ENCODE data around the gene SUSD4. TPM values are rescaled to one million over a fixed set of nuclear protein-coding genes. Genes with fewer than 3 reads are reported as not detected.

The SUSD4 gene
- total RNA-seq, 1 donor from 2014 or later, result 3.5 TPM

DNA sequence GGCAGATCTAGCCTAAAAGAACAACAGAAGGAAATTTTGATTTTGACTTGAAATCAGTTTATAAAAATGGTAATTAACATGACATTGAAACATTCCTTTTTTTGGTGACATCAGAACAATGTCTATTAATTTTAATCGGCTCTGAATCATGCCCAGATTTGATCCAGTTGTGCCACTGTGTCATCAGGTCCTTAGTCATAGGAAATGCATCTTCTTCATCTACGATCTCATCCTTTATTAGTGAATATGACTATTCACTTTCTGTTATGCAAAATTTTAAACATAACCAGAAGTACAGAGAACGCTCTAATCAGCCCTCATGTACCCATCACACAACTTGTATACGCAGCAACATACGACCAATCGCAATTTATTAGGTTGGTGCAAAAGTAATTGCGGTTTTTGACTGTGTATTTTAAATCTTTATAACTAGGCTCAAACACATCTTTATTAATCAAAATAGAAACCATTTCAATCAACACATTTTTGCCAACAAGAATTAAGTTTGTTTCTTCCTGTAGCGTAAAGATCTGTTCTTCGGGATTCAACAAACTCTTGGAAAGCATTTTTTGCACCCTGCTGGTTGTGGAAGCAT, 180.6 kb downstream of the SUSD4 start:
- Mint-ChIP-seq H3K9me3 (no peaks in the 10 kb centered on the region), H3K27ac (no peak overlapping the region), H3K4me1 (peaks cover 14% of the 10 kb centered on the region), H3K36me3 (no peaks in the 10 kb centered on the region), H3K4me3 (no peak overlapping the region), H3K27me3 (ENCODE audit: insufficient read depth, low read depth) (peaks cover 4% of the 10 kb centered on the region)
- Histone ChIP-seq H3K79me2 (ENCODE audit: low read depth) (no peaks in the 10 kb centered on the region), H3K4me2 (no peak overlapping the region), H3K4me3 (no peak overlapping the region), H3K36me3 (no peaks in the 10 kb centered on the region), H4K20me1 (ENCODE audit: low read depth) (no peaks in the 10 kb centered on the region), H3K9me3 (ENCODE audit: low read depth) (no peaks in the 10 kb centered on the region), H3K9ac (no peak overlapping the region), H3F3A (ENCODE audit: low read depth) (no peaks in the 10 kb centered on the region), H2AFZ (replicated peaks) (no peak overlapping the region), H3K4me1 (peaks cover 16% of the 10 kb centered on the region), H3K27ac (no peak overlapping the region), H3K27me3 (no peaks in the 10 kb centered on the region)
- TF ChIP-seq EZH2phosphoT487 (IDR thresholded peaks at IDR 0.05) (no peak), EZH2 (IDR thresholded peaks at IDR 0.05) (no peak)
- TF ChIP-seq, protein P1, sequence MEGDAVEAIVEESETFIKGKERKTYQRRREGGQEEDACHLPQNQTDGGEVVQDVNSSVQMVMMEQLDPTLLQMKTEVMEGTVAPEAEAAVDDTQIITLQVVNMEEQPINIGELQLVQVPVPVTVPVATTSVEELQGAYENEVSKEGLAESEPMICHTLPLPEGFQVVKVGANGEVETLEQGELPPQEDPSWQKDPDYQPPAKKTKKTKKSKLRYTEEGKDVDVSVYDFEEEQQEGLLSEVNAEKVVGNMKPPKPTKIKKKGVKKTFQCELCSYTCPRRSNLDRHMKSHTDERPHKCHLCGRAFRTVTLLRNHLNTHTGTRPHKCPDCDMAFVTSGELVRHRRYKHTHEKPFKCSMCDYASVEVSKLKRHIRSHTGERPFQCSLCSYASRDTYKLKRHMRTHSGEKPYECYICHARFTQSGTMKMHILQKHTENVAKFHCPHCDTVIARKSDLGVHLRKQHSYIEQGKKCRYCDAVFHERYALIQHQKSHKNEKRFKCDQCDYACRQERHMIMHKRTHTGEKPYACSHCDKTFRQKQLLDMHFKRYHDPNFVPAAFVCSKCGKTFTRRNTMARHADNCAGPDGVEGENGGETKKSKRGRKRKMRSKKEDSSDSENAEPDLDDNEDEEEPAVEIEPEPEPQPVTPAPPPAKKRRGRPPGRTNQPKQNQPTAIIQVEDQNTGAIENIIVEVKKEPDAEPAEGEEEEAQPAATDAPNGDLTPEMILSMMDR (IDR thresholded peaks at IDR 0.05), result no peak
- no peak for DNase-seq (ENCODE audit: low spot score)

DNA sequence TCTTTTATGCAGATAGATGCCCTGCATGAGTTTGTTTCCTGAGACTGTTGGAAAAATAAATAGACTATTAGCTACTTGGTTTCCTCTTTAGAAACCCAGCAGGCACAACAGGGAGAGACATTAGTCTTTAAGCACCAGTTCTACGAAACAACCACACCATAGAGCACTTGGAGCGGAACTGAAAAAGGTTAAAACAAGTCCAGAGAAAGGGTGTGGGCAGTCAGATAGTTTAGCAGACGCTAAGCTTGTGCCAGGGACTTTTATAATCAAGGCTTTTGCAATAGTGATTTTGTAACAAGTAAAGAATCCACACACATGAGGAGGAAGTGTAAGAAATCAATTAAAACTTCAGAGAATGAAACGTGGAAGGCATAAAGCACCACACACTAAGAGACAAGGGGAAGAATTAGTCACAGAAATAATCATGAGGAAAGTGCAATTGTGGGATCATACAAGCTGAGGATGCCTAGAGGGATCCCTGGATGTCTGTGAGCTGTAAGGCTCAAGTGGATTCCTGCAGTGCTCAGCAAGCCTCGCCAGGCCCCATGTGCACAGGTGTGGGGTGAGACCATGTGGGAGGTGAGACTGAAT, 183.2 kb downstream of the SUSD4 start:
- H3K4me1 ChIP-seq, result peaks cover 16% of the 10 kb centered on the region
- H3K27ac ChIP-seq, result no peak overlapping the region
- no peaks in the 10 kb centered on the region for H3K36me3 ChIP-seq
- no peaks in the 10 kb centered on the region for H3F3A ChIP-seq (ENCODE audit: low read depth)
- no peak overlapping the region for H3K4me3 Mint-ChIP-seq
- no peak overlapping the region for H3K4me3 ChIP-seq
- no peak overlapping the region for H2AFZ ChIP-seq (replicated peaks)
- H3K9me3 ChIP-seq (ENCODE audit: low read depth), result no peaks in the 10 kb centered on the region
- H3K27me3 ChIP-seq, result no peaks in the 10 kb centered on the region
- peak overlapping the region; percentile 31 for H3K4me2 ChIP-seq
- peaks cover 4% of the 10 kb centered on the region for H3K27me3 Mint-ChIP-seq (ENCODE audit: insufficient read depth, low read depth)
- peaks cover 14% of the 10 kb centered on the region for H3K4me1 Mint-ChIP-seq
- no peak for DNase-seq (ENCODE audit: low spot score)
- H3K27ac Mint-ChIP-seq, result no peak overlapping the region
- no peaks in the 10 kb centered on the region for H3K79me2 ChIP-seq (ENCODE audit: low read depth)
- TF ChIP-seq EZH2 (IDR thresholded peaks at IDR 0.05), result no peak
- TF ChIP-seq, protein P1 (IDR thresholded peaks at IDR 0.05), result no peak
- TF ChIP-seq EZH2phosphoT487 (IDR thresholded peaks at IDR 0.05), result no peak
- H3K9me3 Mint-ChIP-seq, result no peaks in the 10 kb centered on the region
- no peaks in the 10 kb centered on the region for H4K20me1 ChIP-seq (ENCODE audit: low read depth)
- H3K9ac ChIP-seq, result no peak overlapping the region
- H3K36me3 Mint-ChIP-seq, result no peaks in the 10 kb centered on the region

DNA sequence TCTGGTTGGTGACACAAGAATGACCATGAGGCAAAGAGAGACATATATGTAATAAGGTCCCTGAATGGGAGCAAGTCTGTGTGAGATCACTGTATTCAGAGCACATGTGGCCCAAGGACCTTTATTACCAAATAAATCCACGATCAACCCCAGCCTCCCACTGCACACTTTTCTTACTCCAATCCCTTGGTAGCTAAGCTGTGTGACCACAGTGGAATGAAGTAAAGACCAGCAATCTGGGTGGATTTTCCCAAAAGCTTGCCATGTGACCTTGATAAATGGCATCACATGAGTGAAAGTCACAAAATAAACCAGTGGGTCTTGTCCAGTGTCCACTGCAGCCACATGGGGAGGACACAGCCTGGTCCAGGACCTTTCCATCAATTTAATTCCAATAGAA, 184.2 kb downstream of the SUSD4 start:
- no peak for DNase-seq (ENCODE audit: low spot score)
- no peak overlapping the region for H3K9ac ChIP-seq
- Mint-ChIP-seq H3K27ac (no peak overlapping the region), H3K4me1 (peaks cover 14% of the 10 kb centered on the region), H3K9me3 (no peaks in the 10 kb centered on the region), H3K27me3 (ENCODE audit: insufficient read depth, low read depth) (peaks cover under 1% of the 10 kb centered on the region), H3K36me3 (no peaks in the 10 kb centered on the region), H3K4me3 (no peak overlapping the region)
- H3K79me2 ChIP-seq (ENCODE audit: low read depth), result no peaks in the 10 kb centered on the region
- H3K27ac ChIP-seq, result no peak overlapping the region
- H4K20me1 ChIP-seq (ENCODE audit: low read depth), result no peaks in the 10 kb centered on the region
- H3F3A ChIP-seq (ENCODE audit: low read depth), result no peaks in the 10 kb centered on the region
- TF ChIP-seq, protein P1 (IDR thresholded peaks at IDR 0.05), result no peak
- TF ChIP-seq EZH2 (IDR thresholded peaks at IDR 0.05) (no peak), EZH2phosphoT487 (IDR thresholded peaks at IDR 0.05) (no peak)
- H3K9me3 ChIP-seq (ENCODE audit: low read depth), result no peaks in the 10 kb centered on the region
- H3K27me3 ChIP-seq, result no peaks in the 10 kb centered on the region
- no peak overlapping the region for H3K4me2 ChIP-seq
- H3K4me3 ChIP-seq, result no peak overlapping the region
- H3K36me3 ChIP-seq, result no peaks in the 10 kb centered on the region
- peaks cover 16% of the 10 kb centered on the region for H3K4me1 ChIP-seq
- H2AFZ ChIP-seq (replicated peaks), result no peak overlapping the region
